ENCODE results near the gene AGK.

DNA sequence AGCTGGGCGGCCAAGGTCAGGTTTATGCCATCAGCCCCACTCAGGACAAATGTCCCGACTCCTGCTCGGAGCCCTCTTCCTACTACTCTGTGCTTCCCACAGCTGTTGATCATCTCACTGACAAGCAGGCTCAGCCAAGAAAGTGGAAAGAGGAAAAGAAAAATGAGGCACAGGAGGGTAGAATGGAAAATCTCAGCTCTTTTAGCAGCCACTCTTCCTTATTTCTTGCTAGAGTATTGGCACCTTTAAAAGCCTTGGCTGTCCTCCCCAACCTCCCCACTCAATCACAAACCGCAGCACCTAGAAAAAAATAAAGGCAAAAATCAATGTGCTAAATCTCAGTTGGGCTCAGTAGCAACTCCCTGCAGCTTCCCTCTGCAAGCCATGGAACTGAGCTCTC lies 35.3 kb upstream of the AGK start:
- TF ChIP-seq, protein P1, sequence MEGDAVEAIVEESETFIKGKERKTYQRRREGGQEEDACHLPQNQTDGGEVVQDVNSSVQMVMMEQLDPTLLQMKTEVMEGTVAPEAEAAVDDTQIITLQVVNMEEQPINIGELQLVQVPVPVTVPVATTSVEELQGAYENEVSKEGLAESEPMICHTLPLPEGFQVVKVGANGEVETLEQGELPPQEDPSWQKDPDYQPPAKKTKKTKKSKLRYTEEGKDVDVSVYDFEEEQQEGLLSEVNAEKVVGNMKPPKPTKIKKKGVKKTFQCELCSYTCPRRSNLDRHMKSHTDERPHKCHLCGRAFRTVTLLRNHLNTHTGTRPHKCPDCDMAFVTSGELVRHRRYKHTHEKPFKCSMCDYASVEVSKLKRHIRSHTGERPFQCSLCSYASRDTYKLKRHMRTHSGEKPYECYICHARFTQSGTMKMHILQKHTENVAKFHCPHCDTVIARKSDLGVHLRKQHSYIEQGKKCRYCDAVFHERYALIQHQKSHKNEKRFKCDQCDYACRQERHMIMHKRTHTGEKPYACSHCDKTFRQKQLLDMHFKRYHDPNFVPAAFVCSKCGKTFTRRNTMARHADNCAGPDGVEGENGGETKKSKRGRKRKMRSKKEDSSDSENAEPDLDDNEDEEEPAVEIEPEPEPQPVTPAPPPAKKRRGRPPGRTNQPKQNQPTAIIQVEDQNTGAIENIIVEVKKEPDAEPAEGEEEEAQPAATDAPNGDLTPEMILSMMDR (IDR thresholded peaks at IDR 0.05) = no peak
- no peak for TF ChIP-seq POLR2A (IDR thresholded peaks at IDR 0.05)

Measured in lower leg skin (tissue), 3 donors.